PC-3 (cell line): Measurements from ENCODE around the gene ADAM17. TPM values are rescaled to one million over a fixed set of nuclear protein-coding genes. Genes with fewer than 3 reads are reported as not detected.
"Not testable (repeated sequence)": the region's sequence is repeated elsewhere in the genome, so short reads cannot be mapped to it uniquely, and the experiment has no call there.

Source experiments
- ATAC-seq: fragments of 200-7000 bp; cut with Tn5 transposase; 2 replicates; pipeline ENCODE4 v1.9.1; 2020; ENCODE audit warnings: mild to moderate bottlenecking, moderate library complexity
- BruUV-seq: library from RNA; stranded (reverse); fragments of 400-500 nt; replicated peaks from 2 replicates; lab custom pipeline; 2021; lab: Mats Ljungman, UMichigan
- CTCF ChIA-PET: fragments of 300-600 bp; sonication (Branson Sonifier 250); formaldehyde crosslinking; loops from one replicate; lab custom pipeline; 2022; ENCODE audit warnings: antibody characterized with exemption; lab: Charles Lee
- POLR2A ChIA-PET: fragments of 300-600 bp; sonication (Branson Sonifier 250); formaldehyde crosslinking; loops from one replicate; lab custom pipeline; 2022; ENCODE audit warnings: antibody characterized with exemption; ENCODE audit not compliant: unreplicated experiment; lab: Charles Lee
- DNase-seq: peaks from one replicate; pipeline ENCODE4 v3.0.0-alpha.2; 2015
- H2AFZ ChIP-seq: fragments of 300-600 bp; sonication (generic); 2 replicates; pipeline ENCODE4 v1.6.0; 2016; ENCODE audit warnings: antibody characterized with exemption, low read length
- H3F3A ChIP-seq: fragments of 300-600 bp; sonication (generic); one replicate; pipeline ENCODE4 v1.6.0; 2017; ENCODE audit warnings: antibody characterized with exemption, low read length, control low read depth, mild to moderate bottlenecking; ENCODE audit not compliant: unreplicated experiment
- H3K27ac ChIP-seq: fragments of 300-600 bp; sonication (generic); 2 replicates; pipeline ENCODE4 v1.5.1; 2016; ENCODE audit warnings: mild to moderate bottlenecking, low read length
- H3K27me3 ChIP-seq: fragments of 300-600 bp; sonication (generic); 2 replicates; pipeline ENCODE4 v1.6.1; 2016; ENCODE audit warnings: low read length, mixed read lengths
- H3K36me3 ChIP-seq: fragments of 300-600 bp; sonication (generic); 2 replicates; pipeline ENCODE4 v1.6.1; 2016; ENCODE audit warnings: low read depth, mixed run types, low read length, mixed read lengths
- H3K4me1 ChIP-seq: fragments of 300-600 bp; sonication (generic); 2 replicates; pipeline ENCODE4 v1.5.1; 2016; ENCODE audit warnings: low read length; ENCODE audit not compliant: insufficient read depth
- H3K4me2 ChIP-seq: fragments of 300-600 bp; sonication (generic); 2 replicates; pipeline ENCODE4 v1.6.0; 2016; ENCODE audit warnings: low read length
- H3K4me3 ChIP-seq: fragments of 300-600 bp; sonication (generic); 2 replicates; pipeline ENCODE4 v1.5.1; 2016; ENCODE audit warnings: mild to moderate bottlenecking, low read length, mixed read lengths
- H3K79me2 ChIP-seq: fragments of 300-600 bp; sonication (generic); 2 replicates; pipeline ENCODE4 v1.6.1; 2017; ENCODE audit warnings: low read length, mixed read lengths
- H3K9ac ChIP-seq: fragments of 300-600 bp; sonication (generic); 2 replicates; pipeline ENCODE4 v1.6.0; 2016; ENCODE audit warnings: mild to moderate bottlenecking, low read length
- H3K9me2 ChIP-seq: fragments of 300-600 bp; sonication (generic); replicated peaks from 2 replicates; pipeline ENCODE4 v1.6.1; 2016; ENCODE audit warnings: mixed run types, low read length, mixed read lengths
- H3K9me3 ChIP-seq: fragments of 300-600 bp; sonication (generic); 2 replicates; pipeline ENCODE4 v1.6.1; 2016; ENCODE audit warnings: low read length, mixed read lengths
- H4K20me1 ChIP-seq: fragments of 300-600 bp; sonication (generic); 2 replicates; pipeline ENCODE4 v1.6.1; 2016; ENCODE audit warnings: low read length, mixed read lengths
- CTCF ChIP-seq: fragments of 300-600 bp; sonication (generic); conservative IDR thresholded peaks from 2 replicates; pipeline ENCODE4 v1.5.1; 2017; ENCODE audit warnings: antibody characterized with exemption, low read depth, mild to moderate bottlenecking, low read length
- EZH2 ChIP-seq: fragments of 300-600 bp; sonication (generic); IDR thresholded peaks from one replicate; pipeline ENCODE4 v1.6.1; 2017; ENCODE audit warnings: antibody characterized with exemption, mild to moderate bottlenecking, low read length; ENCODE audit not compliant: unreplicated experiment
- EZH2phosphoT487 ChIP-seq: fragments of 300-600 bp; sonication (generic); IDR thresholded peaks from 2 replicates; pipeline ENCODE4 v1.6.1; 2018; ENCODE audit warnings: mild to moderate bottlenecking, antibody characterized with exemption, low read length, borderline replicate concordance
- intact Hi-C: fragments of 100-400 bp; cut with micrococcal nuclease; formaldehyde crosslinking; loops from 2 replicates; pipeline ENCODE4 v1.9.0; 2023
- total RNA-seq: library from RNA; depleted of rRNA; stranded (reverse); fragments of >200 nt; gene quantifications from 2 replicates; pipeline ENCODE4 v1.2.3, GENCODE V29; 2014

Gene ADAM17
- total RNA-seq, 1 experiment from 2014 or later: 23.0 TPM

GRCh38 chr2:9586465-9586864, 30.8 kb upstream of the ADAM17 start:
- Histone ChIP-seq H3K9me2 (no peaks in the 10 kb centered on the region), H3K4me1 (peaks cover 11% of the 10 kb centered on the region; the same call in 1 of the 2 replicates), H3K36me3 (peaks cover 67% of the 10 kb centered on the region), H3K27me3 (no peaks in the 10 kb centered on the region), H3K27ac (no peak overlapping the region), H4K20me1 (peaks cover 31% of the 10 kb centered on the region), H3K4me3 (no peak overlapping the region), H3K4me2 (no peak overlapping the region), H3K9ac (no peak overlapping the region), H3K9me3 (no peaks in the 10 kb centered on the region), H3F3A (no peaks in the 10 kb centered on the region), H3K79me2 (peaks cover 54% of the 10 kb centered on the region), H2AFZ (no peak overlapping the region)
- no TSS peak for BruUV-seq
- POLR2A ChIA-PET: no interaction called here
- ATAC-seq (no peak), DNase-seq (no peak)
- intact Hi-C loops: no loop called here
- CTCF ChIA-PET: no interaction called here
- TF ChIP-seq EZH2 (no peak), EZH2phosphoT487 (no peak)

GRCh38 chr2:9585486-9585885, 29.9 kb upstream of the ADAM17 start:
- no peak for ATAC-seq
- POLR2A ChIA-PET: no interaction called here
- H3K36me3 ChIP-seq: peaks cover 62% of the 10 kb centered on the region
- CTCF ChIA-PET: no interaction called here
- no peaks in the 10 kb centered on the region for H3K27me3 ChIP-seq
- H3K4me3 ChIP-seq: no peak overlapping the region
- no peak overlapping the region for H3K4me2 ChIP-seq
- peaks cover 21% of the 10 kb centered on the region for H4K20me1 ChIP-seq
- no peak overlapping the region for H2AFZ ChIP-seq
- BruUV-seq: no TSS peak
- H3K79me2 ChIP-seq: peaks cover 45% of the 10 kb centered on the region
- no peak overlapping the region for H3K9ac ChIP-seq
- no peak for DNase-seq
- TF ChIP-seq EZH2phosphoT487 (no peak), EZH2 (no peak), CTCF (no peak)
- intact Hi-C loops: no loop called here
- H3F3A ChIP-seq: no peaks in the 10 kb centered on the region
- H3K27ac ChIP-seq: no peak overlapping the region
- H3K4me1 ChIP-seq: peaks cover 1% of the 10 kb centered on the region; the same call in 1 of the 2 replicates
- H3K9me3 ChIP-seq: no peaks in the 10 kb centered on the region
- no peaks in the 10 kb centered on the region for H3K9me2 ChIP-seq

GRCh38 chr2:9584902-9585301, 29.3 kb upstream of the ADAM17 start:
- H3K9ac ChIP-seq, intact Hi-C loops, H3K27ac ChIP-seq, BruUV-seq, H3K27me3 ChIP-seq, ATAC-seq, H3F3A ChIP-seq, DNase-seq, H2AFZ ChIP-seq, H3K9me3 ChIP-seq, H3K4me3 ChIP-seq, H3K4me1 ChIP-seq, H3K4me2 ChIP-seq, H3K9me2 ChIP-seq, CTCF ChIA-PET, POLR2A ChIA-PET: not testable (repeated sequence)
- peaks cover 15% of the 10 kb centered on the region; the same call in 1 of the 2 replicates for H4K20me1 ChIP-seq
- peaks cover 57% of the 10 kb centered on the region for H3K36me3 ChIP-seq
- peaks cover 39% of the 10 kb centered on the region for H3K79me2 ChIP-seq

GRCh38 chr2:9582624-9583023, 27.0 kb upstream of the ADAM17 start:
- H3K4me1 ChIP-seq: no peaks in the 10 kb centered on the region
- ChIA-PET POLR2A (no interaction called here), CTCF (no interaction called here)
- H3K36me3 ChIP-seq: peaks cover 37% of the 10 kb centered on the region
- no peak for TF ChIP-seq CTCF
- no peak for TF ChIP-seq EZH2phosphoT487
- TF ChIP-seq EZH2: no peak
- intact Hi-C loops: no loop called here
- no peak overlapping the region for H3K4me2 ChIP-seq
- no peak overlapping the region for H3K27ac ChIP-seq
- no peak overlapping the region for H2AFZ ChIP-seq
- 0 out of 2 replicates have a peak, but pooled peaks cover 12% of the 10 kb centered on the region for H4K20me1 ChIP-seq
- H3F3A ChIP-seq: no peaks in the 10 kb centered on the region
- no peak for DNase-seq
- no peaks in the 10 kb centered on the region for H3K9me3 ChIP-seq
- BruUV-seq: no TSS peak
- no peaks in the 10 kb centered on the region for H3K9me2 ChIP-seq
- H3K4me3 ChIP-seq: no peak overlapping the region
- no peaks in the 10 kb centered on the region for H3K27me3 ChIP-seq
- H3K9ac ChIP-seq: no peak overlapping the region
- ATAC-seq: no peak
- H3K79me2 ChIP-seq: peaks cover 24% of the 10 kb centered on the region; the same call in 1 of the 2 replicates
